CD1c-positive myeloid dendritic cell (primary cell): ENCODE measurements around the gene HHIPL1.

Experiments used
- DNase-seq: peaks from one replicate; pipeline ENCODE4 v3.0.0-alpha.2; 2016; ENCODE audit errors: extremely low spot score

HHIPL1 gene

DNA sequence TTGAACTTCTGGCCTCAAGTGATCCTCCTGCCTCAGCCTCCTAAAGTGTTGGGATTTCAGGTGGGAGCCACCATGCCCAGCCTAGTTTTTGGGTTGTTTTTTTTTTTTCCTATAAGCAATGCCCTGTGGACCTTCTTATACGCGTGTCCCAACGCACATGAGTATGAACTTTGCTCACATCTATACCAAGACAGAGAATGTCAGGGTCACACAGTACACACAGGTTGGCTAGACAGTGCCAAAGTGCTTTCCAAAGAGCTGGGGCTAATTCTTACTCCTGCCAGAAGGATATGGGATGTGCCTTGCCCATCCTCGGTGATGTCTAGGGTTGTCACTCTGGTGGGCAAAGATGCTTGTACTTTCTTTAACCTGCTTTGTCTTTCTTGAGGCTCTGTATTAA is 33.3 kb upstream of the HHIPL1 start:
- no peak for DNase-seq

DNA sequence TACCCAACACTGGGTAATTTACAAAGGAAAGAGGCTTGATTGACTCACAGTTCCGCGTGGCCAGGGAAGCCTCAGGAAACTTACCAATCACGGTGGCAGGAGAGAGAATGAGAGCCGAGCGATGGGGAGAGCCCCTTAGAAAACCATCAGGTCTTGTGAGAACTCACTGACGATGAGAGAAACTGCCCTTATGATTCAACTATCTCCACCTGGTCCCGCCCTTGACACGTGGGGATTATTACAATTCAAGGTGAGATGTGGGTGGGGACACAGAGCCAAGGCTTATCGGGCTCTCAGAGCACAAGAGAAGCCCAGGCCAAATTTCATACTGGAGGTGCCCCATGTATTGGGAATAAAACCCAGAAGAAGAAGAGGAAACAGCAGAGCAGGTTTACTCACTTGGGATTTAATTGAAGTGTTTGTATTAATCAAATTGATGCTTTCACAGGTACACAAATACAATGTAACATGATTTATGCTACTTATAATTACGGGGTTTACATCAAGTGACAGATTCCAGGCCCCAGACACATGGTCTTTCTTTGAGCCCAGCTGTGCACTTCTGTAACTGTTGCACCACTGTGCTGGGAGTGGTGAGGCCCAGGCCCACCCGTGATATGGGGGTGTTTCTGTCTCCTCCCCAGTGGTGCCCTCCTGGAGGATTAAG is 32.7 kb upstream of the HHIPL1 start:
- DNase-seq, result no peak

DNA sequence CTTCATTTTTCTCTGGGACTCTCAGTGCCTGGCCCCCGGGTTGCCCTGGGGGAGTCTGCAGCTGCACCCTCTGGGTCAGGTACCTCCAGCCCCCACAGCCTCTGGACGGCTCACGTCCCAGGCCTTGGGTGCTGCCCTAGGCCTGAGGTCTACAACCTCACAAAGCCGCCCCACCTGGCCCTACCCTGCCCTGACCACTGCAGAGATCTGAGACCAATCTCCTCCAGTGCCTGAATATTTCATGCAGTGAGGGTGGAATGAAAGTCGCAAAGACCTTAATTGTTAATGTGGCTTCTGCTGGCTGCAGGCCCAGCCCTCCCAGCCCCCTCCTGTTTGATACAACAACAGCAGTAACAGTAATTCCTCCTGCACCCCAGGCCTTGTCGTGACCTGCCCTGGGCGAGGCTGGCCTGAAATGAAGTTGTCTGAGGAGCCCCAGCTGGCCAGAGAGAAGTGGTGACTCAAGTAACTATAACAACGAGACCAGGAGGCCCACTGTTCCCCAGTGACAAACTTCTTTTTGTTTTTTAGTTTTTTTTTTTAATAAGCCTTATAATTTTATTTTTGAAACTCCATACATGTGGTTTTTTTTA is 32.1 kb upstream of the HHIPL1 start:
- DNase-seq, result no peak

DNA sequence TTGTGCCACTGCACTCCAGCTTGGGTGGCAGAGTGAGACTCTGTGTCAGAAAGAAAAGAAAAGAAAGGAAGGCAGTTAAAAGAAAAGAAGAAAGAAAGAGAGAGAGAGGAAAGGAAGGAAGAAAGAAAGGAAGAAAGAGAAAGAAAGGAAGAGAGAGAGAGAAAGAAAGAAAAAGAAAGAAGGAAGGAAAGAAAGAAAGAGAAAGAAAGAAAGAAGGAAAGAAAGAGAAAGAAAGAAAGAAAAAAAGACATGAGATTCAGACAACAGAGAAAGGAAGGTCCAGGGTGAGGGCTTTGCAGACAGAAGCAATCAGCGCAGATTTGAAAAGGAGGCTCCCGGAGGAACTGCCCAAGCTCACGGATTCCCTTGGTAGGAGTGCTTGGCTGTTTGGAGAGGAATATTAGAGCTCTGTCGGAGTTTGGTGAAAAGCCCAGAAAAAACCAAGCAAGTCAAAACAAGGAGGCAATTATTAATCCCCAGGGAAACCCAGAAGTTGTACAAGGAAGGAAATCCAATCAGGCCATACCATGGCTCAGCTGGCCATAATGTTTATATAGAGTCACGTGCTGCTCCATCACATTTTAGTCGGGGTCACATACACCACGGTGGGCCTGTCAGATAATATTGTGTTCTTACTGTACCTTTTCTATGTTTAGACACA is 29.3 kb upstream of the HHIPL1 start:
- no peak for DNase-seq

DNA sequence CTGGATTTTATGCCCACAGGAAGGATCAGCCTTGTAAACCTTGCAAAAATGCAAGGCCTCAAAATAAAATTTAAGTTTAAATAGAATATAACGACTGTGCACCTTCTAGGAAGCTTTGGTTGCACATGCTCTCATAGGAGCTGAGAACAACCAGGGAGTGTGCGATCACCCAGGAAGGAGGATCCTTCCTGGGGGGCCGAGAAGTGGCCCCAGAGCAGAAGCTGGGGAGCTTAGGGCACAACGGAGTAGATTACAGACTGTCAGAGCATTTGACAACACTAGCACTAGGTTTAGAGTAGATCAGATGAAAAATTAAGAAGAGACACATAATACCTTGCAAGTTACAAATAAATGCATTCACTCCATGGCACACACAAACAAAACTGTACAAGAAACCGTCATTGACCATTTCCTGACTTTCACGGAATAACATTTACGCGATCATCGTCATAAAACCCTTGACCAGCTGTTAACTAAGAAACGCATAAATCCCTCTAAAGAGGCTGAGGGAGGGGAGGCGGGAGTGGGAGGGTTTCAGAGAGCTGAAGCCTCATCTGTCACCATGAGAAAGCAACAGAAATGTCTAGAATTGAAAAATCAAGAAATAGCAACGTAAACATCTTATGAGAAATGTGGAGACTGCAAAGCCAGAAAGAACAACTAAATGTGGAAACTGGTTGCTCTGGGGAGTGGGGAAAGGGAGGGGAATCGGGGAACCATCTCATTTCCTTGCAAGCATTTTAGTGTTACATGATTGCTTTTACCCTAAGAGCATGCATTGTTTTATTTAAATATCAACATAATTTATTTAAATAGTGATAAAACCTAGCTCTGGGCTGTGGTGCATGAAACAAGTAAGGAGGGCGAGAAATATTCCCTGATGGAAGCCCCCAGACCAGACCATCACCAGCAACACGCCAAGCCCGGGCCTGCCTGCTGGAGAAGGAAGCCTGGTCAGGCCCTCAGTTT is 27.8 kb upstream of the HHIPL1 start:
- DNase-seq, result no peak

DNA sequence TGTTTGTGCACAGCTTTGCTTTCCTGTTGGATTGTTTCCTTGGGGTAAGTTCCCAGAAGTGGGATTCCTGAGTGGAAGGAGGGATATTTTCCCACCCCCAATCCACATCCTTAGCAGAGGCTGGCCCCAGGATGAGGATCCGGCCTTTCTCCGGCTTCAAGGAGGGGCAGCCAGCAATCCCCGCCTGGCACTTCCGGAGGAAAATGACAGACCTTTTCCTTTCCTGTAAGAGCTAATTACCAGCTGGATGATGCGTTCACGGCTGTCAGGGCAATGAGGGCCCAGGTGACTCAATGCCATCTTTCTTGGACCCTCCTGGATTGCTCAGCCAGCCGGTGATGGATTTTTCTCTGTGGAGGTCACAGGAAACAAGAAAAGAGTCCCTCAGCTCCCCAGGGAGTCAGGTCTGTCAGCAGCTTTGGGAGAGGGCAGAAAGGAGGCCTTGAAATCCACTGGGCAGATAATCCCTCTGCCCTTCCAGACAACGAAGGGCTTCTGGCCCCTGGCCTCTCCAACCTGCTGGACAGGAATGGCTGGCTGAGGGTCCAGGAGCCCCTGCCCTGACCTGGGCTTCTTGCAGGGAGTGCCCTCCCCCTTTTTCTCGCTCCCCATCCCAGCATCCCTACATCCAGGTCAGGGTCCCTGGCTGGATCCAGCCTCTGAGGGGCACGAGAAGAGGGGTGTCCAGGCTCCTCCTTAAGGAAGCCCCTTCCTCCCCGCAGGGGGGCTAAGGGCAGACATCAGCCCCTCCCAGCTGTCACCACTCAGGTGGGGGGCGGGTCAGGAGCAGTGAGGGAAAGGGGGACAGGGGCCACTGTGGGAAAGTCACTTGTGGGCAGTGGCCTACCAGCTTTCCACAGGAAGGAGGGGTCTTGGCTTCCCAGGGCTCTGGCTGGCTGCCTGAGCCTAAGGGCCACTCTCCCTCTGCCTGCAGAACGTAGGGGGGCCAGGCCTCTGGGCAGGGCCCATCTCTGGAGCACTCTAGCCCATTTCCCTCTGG is 24.8 kb upstream of the HHIPL1 start:
- no peak for DNase-seq

DNA sequence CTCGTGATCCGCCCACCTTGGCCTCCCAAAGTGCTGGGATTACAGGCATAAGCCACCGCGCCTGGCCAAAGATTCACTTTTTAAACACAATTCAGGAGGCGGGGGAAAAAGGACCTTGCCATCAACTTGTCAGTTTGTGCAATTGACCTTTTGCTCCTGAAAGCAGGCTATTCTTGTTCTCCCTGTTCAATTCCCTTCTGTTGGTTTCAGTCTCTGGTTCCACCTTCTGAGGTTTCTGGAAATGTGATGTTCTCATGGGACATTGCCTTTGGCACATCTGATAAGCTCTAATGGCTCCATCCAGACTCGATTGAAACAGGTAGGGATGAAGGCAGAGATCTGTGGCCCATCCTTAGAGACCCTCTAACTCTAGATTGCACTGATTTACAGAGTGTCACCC is 23.0 kb upstream of the HHIPL1 start:
- DNase-seq, result no peak

DNA sequence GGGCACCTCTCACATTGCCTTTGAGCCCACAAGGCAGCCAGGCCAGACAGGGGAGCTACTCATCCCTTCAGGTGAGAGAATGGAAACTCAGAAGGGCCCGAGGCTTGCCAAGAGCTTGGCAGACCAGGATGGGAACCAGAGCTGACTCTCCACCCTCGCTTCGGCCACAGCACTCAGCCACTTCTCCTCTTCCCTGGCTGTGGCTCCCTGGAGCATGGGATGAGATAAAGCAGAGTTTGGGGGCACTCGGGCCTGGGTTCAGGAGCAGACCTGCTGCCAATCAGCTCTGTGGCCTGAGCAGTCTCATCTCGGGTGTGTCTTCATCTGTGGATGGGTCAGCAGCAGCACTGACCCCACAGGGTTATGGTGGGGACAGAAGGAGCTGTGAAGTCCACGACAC is 20.9 kb upstream of the HHIPL1 start:
- no peak for DNase-seq

DNA sequence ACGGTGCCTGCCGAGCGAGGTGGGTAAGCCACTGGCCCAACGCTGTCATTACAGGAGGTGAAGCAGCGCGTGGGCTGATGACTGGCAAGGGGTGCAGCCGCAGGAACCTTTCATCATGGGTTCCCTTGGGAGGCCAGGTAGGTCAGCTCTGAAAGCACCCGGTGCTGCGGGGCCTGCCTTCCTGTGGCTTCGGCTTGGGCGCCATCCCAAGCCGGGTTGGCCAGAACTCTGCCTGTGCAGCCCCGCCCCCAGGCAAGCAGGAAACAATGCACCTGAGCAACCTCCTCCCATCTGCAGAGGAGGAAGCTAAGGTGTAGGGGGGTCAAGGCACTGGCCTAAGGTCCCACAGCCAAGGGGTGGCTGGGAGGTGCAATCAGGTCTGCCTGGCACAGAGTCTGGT is 20.0 kb upstream of the HHIPL1 start:
- no peak for DNase-seq

DNA sequence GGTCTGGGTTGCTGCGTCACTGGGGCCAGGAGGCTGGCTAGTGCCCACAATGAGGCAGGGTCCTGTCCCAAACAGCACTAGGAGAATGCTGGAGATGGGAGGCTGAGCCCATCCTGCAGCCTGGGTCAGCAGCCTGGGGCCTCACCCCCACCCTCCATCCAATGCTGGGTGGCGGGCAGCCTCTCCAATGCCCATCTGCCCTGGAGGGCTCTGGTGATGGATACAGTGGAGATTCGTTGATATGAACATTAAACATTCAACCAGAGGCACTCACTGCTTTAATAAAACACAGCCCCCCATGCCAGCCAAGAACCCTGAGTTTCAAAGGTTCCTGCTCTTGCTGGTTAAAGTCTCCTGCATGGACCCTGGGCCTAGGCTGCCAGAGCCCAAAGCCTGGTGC is 19.5 kb upstream of the HHIPL1 start:
- DNase-seq, result no peak

DNA sequence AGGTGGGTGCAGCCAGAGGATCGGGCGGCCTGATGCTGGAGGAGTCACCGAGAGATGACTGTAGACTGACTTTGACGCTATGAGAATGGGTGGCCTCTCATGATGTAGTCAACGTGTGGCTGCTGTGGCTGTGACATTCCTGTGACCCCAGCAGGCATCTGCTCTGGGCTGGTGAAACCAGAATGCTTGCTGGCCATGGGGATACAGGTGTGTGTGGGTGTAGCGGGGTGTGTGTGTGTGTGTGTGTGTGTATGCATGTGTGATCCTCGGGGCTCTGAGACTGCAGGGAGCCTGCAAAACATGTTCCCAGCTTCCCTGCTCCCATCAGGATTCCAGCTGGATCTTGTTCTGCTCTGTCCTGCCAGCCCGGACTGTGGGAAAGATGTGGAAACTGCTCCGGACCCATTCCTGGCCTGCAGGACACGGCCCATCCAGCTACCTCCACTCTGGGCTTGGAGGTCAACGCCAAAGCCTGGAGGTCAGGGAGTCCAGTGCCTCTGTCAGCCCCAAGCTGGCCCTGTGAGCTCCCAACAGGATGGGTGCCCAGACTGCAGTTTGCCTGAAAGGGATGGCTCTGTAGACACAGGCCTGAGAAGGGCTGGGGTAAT is 18.8 kb upstream of the HHIPL1 start:
- DNase-seq, result no peak

DNA sequence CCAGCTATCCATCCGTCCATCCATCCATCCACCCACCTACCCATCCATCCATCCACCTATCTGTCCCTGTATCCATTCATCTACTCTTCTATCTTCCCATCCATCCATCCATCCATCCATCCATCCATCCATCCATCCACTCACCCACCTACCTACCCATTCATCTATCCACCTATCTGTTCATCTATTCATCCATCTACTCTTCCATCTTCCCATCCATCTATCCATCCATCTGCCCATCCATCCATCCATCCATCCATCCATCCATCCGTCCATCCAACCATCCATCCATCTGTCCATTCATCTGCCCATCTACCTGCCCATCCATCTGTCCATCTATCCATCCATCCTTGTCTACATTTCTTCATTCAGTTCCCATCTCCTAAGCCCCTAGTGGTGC is 17.8 kb upstream of the HHIPL1 start:
- no peak for DNase-seq

DNA sequence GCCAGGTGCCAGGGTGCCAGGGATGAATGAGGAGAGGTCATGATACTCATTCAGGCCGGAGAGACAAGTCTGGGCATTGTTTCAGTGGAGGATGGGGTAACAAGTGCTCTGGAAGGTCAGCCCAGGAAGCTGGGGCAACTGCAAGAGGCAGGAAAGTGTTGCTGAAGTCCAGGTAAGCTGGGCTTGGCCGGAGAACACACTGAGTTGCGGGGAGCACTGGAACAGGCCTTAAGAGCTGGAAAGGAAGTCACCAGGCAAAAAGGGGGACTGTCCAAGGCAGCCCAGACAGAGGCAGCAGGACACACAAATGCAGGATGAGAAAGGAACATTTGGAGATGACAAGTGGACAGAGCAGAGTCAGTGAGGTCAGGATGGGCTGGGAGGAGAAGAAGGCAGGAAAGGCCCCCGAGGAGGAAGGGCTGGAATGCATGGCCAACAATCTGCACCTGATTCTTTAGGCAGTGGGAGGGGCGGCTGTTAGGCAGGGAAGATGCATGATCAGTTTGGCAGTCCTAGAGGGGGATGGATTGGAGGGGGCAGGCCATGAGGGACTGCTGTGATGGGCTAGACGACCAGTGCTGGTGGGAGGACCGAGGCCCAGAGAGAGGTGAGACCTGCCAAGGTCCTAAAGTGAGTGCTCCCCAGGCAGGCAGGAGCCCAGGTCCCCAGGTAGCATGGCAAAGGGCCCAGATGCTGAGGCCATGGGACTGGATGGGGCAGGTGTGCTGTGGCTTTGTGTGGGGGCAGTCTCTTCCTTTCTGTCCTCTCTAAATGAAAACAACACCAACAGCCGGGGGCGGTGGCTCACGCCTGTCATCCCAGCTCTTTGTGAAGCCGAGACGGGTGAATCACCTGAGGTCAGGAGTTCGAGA is 17.2 kb upstream of the HHIPL1 start:
- no peak for DNase-seq

DNA sequence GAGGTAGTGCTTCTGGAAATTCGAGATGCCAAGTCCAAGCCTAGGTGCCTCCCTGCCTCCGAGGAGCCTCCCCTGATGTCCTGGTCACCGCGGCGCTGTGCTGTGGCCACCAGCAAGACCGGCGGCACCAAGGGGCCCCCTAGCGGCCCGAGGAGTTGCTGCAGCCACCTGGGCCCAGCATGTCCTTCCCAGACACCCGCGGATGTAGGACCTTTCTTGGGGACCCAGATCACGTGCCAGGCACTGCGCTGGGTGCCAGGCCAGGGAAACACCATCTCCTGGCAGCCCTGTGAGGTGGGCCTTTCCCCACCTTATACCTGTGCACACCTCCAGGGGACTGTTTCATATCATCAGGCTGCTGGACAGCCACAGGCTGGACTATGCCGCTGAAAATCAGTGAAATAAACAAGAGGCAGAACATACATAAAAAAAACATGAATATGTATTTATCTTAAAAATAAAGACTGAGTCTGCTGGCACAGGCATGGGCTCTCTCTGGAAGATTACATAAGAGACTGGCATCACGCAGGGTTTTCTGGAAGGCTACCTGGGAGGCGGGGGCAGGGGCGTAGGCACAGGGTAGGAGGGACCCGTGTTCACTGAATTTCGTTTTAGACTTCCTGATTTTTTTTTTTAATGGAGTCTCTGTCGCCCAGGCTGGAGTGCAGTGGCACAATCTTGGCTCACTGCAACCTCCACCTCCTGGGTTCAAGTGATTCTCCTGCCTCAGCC is 15.9 kb upstream of the HHIPL1 start:
- DNase-seq, result peak; percentile 69

DNA sequence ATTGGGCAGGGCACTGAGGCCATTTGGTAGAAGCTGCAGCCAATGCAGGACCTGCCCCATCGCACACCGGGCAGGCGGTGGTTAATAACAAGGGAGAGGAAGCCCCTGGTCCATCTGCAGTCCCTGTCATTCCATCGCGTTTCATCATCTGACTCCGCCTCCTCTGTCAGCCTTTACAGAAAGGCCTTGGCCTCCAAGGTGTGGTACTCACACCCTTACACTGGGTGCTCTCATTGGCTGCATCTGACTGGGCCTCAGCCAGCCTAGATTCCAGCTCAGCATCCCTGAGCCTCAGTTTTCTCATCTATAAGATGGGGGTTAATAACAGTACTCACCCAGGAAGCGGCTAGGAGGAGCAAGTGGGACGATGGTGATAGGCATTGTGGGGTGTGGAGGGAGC is 14.7 kb upstream of the HHIPL1 start:
- no peak for DNase-seq

DNA sequence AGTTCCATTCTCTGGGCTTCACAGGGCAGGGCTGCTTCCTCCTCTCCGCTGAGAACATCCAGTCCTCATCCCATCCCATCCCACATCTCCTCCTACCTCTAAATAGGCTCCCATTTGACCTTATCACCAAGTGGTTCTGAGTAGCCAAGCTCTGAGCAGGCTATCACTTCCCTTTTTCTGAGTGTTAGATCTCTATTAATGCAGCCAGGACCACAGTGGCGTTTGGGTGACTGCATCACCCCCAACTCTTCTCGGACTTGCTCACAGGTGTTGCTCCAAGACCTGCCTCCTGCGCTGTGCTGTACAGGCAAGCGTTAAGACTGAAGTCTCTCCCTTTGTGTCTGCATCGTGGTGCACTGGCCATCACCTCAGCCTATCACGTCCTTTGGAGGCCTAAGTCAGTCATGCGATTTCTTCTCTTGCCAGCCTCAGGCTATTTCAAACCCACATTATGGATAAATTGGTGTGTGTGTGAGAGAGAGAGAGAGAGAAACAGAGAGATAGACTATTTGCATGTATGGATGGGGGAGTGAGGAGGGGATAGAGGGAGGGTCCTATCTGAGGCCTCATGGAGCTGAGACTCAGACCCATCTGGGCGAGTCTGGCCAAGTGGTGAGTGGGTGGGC is 12.4 kb upstream of the HHIPL1 start:
- DNase-seq, result no peak

DNA sequence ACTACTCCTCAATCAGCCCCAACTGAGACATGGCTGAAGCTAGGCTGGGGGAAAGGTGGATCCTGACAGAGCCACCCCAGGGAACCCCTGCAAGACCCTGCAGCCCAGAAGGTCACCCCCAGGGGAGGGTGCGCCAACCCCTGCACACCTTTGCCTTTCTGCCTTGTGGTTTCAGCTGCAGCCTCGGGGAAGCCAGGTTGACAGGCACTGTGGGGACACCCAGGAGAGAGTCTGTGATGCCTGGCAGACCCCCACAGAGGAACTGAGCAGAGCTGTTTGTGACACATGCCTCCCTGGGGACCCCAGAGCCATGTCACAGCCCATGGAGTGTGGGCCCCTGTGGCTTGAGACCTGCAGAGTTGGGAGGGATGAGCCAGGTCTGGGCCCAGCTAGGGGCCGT is 11.8 kb upstream of the HHIPL1 start:
- DNase-seq, result no peak

DNA sequence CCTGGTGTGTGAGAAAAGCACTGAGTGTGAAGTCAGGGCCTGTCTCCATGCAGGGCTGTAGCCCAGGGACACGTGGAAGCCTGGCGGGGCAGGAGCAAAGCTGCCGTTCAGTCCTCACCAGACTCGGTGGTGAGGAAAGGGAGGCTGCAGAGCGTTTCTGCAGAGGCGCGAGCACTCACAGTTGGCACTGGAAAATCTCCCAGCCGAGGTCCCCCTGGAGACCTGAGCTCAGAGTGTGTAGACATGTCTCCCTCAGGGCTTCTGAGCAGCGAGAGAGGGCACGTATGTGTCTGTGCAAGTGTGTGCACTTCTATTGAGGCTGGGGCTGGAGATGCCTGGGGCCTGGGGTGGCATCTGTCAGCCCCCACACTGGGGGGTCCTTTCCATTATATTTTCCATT is 11.0 kb upstream of the HHIPL1 start:
- no peak for DNase-seq

DNA sequence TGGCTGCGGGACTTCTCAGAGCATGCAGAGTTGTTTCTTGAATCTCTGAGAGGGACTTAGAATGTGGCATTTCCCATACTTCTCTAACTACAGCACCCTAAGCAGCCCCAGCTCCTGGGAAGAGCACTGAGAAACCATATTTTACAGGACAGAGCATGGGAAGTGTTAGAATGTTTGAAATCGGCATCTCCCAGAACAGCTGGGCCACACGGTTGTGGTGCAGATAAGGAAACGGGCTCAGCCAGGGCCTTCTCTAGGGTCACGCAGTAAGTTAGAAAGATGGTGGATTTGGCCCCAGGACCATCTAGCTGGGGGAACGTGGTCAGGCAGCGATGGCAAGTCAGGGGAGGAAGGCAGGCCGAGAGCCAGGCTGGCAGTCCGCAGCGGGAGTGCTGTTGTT is 10.5 kb upstream of the HHIPL1 start:
- DNase-seq, result no peak
